Kidney (tissue), 14 donors: ENCODE data around the gene FRAT1. TPM values are rescaled to one million over a fixed set of nuclear protein-coding genes. Genes with fewer than 3 reads are reported as not detected.
A peak's percentile ranks its signal among the peaks of the same experiment; 100 is the strongest.

ENCODE experiments used
- DNase-seq, 5 donors: peaks; one replicate each; pipeline ENCODE4 v3.0.0-alpha.2; 2013 to 2020
- FAIRE-seq: peaks from 2 replicates; lab custom pipeline; 2012; peaks lifted over from hg19 to GRCh38; lab: Jason Lieb, UNC
- H3K27ac ChIP-seq, 2 donors: one replicate each; pipeline ENCODE4 v1.7.0; 2013; ENCODE audit warnings: low read depth in 2 of 2, low read length in 2 of 2, inconsistent platforms in 1 of 2
- H3K27me3 ChIP-seq: one replicate; pipeline ENCODE4 v1.7.1; 2013; ENCODE audit warnings: low read length, inconsistent platforms; ENCODE audit not compliant: control insufficient read depth, insufficient read depth
- H3K36me3 ChIP-seq, 3 donors: one replicate each; pipeline versions ENCODE4 v1.7.0 to v1.7.1; 2013; ENCODE audit warnings: low read length in 3 of 3, control low read depth in 1 of 3, inconsistent platforms in 1 of 3; ENCODE audit not compliant: insufficient read depth in 3 of 3, control insufficient read depth in 2 of 3
- H3K4me1 ChIP-seq, 3 donors: one replicate each; pipeline versions ENCODE4 v1.7.0 to v1.7.1; 2013; ENCODE audit warnings: low read length in 3 of 3, inconsistent platforms in 1 of 3, low read depth in 1 of 3; ENCODE audit not compliant: control insufficient read depth in 2 of 3, insufficient read depth in 2 of 3
- H3K4me3 ChIP-seq, 3 donors: one replicate each; pipeline versions ENCODE4 v1.7.0 to v1.8.1; 2013; ENCODE audit warnings: low read length in 3 of 3, control low read depth in 1 of 3, inconsistent platforms in 1 of 3
- H3K9ac ChIP-seq, 3 donors: one replicate each; pipeline versions ENCODE4 v1.7.0 to v1.7.1; 2013; ENCODE audit warnings: low read length in 3 of 3, control low read depth in 1 of 3, inconsistent platforms in 1 of 3
- H3K9me3 ChIP-seq, 3 donors: one replicate each; pipeline versions ENCODE4 v1.7.0 to v1.7.1; 2013; ENCODE audit warnings: low read length in 3 of 3, control low read depth in 1 of 3, inconsistent platforms in 1 of 3; ENCODE audit not compliant: control insufficient read depth in 2 of 3, insufficient read depth in 1 of 3
- intact Hi-C: fragments of 100-400 bp; cut with DNase I; formaldehyde crosslinking; loops from one replicate; pipeline ENCODE4 v1.11.1; 2022
- polyA plus RNA-seq: library from polyadenylated mRNA; stranded (reverse); fragments of 350-450 nt; fragmentation: Illumina TruSeq; extraction: RNeasy Lipid Tissue Mini Kit (QIAGEN cat#74804); gene quantifications from one replicate; pipeline ENCODE4 v1.2.3, GENCODE V29; 2014; ENCODE audit warnings: low read depth, low replicate concordance; ENCODE audit not compliant: insufficient read depth
- total RNA-seq: library from RNA; stranded (reverse); fragmentation: NEBNext Ultra II Directional; extraction: Animal tissue kit (Norgen Biotek cat#: 25700); gene quantifications from one replicate; pipeline ENCODE4 v1.2.1, GENCODE V29; 2021
- TF ChIP-seq, protein P1 (sequence below): IDR thresholded peaks from 3 replicates; pipeline ENCODE4 v1.5.1; 2012; ENCODE audit warnings: mild to moderate bottlenecking, moderate library complexity, borderline replicate concordance; ENCODE audit not compliant: insufficient read depth; ENCODE audit errors: extremely low read depth
- donor health status: control.
- donor health status: control.
- donor health status: control.
- donor health status: control.
- donor health status: control.
- donor health status: DM: yes; HTN: yes; CAD: no.
- donor health status: Normal renal cell carcinoma (clear cell type).

FRAT1 gene
- total and polyA plus RNA-seq, 2 donors from 2014 or later = 2.1 to 7.0 TPM

- intact Hi-C loops = no loop called here
Measured at GRCh38 chr10:97274828-97275227, 44.2 kb upstream of the FRAT1 start.

GRCh38 chr10:97277551-97277950 lies 41.5 kb upstream of the FRAT1 start:
- FAIRE-seq (no peak), DNase-seq (no peak)
- Histone ChIP-seq H3K9me3 (no peaks in the 10 kb centered on the region), H3K4me3 (no peak overlapping the region), H3K36me3 (no peaks in the 10 kb centered on the region), H3K4me1 (peaks cover 0 to 3% (median 0%) of the 10 kb centered on the region in 3 donors), H3K27ac (no peak overlapping the region), H3K27me3 (no peaks in the 10 kb centered on the region), H3K9ac (no peak overlapping the region)
- TF ChIP-seq, protein P1, sequence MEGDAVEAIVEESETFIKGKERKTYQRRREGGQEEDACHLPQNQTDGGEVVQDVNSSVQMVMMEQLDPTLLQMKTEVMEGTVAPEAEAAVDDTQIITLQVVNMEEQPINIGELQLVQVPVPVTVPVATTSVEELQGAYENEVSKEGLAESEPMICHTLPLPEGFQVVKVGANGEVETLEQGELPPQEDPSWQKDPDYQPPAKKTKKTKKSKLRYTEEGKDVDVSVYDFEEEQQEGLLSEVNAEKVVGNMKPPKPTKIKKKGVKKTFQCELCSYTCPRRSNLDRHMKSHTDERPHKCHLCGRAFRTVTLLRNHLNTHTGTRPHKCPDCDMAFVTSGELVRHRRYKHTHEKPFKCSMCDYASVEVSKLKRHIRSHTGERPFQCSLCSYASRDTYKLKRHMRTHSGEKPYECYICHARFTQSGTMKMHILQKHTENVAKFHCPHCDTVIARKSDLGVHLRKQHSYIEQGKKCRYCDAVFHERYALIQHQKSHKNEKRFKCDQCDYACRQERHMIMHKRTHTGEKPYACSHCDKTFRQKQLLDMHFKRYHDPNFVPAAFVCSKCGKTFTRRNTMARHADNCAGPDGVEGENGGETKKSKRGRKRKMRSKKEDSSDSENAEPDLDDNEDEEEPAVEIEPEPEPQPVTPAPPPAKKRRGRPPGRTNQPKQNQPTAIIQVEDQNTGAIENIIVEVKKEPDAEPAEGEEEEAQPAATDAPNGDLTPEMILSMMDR = no peak
- intact Hi-C loops = no loop called here

More at GRCh38 chr10:97274828-97275227, 44.2 kb upstream of the FRAT1 start:
- no peak overlapping the region for H3K4me3 ChIP-seq
- H3K36me3 ChIP-seq = no peaks in the 10 kb centered on the region
- peaks cover 0 to 3% (median 0%) of the 10 kb centered on the region in 3 donors for H3K4me1 ChIP-seq
- FAIRE-seq = no peak
- TF ChIP-seq, protein P1 = no peak
- no peak overlapping the region for H3K27ac ChIP-seq
- DNase-seq = no peak
- no peak overlapping the region for H3K9ac ChIP-seq
- H3K27me3 ChIP-seq = no peaks in the 10 kb centered on the region
- H3K9me3 ChIP-seq = no peaks in the 10 kb centered on the region

DNA sequence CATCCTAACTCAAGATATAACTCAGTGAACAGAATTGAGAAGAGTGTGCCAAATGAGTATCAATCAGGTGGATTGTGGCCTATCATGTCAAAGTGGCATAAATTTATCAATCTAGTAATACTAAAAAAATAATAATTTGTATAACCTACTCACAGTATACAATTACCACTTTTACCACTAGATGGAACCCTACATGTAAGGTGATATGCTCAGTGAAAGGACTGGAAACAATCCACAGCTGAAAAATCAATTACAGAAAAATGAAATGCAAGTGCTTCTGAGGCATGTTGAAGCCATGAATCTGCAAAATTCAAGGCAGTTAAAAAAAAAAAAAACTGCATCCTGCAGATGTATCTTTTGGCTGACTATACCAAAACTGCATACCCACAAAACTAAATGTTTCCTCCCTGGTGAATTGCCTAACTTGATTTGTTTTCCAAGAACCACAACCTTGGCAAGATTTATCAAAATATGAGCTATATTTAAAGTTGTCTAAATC lies 40.5 kb upstream of the FRAT1 start:
- DNase-seq = peak in 2 of 5 donors; percentile 72 to 89
- Histone ChIP-seq H3K36me3 (no peaks in the 10 kb centered on the region), H3K27ac (no peak overlapping the region), H3K9ac (no peak overlapping the region), H3K4me1 (peaks cover 0 to 3% (median 0%) of the 10 kb centered on the region in 3 donors), H3K9me3 (no peaks in the 10 kb centered on the region), H3K4me3 (no peak overlapping the region), H3K27me3 (no peaks in the 10 kb centered on the region)
- intact Hi-C loops = no loop called here
- FAIRE-seq = peak; percentile 74
- TF ChIP-seq, protein P1 = peak; percentile 40
